GM12878 (cell line): Measurements from ENCODE around the gene OLA1.

Experiments used
- CBX5 ChIP-seq: sonication (generic); IDR thresholded peaks from 2 replicates; pipeline ENCODE4 v1.6.1; 2016; ENCODE audit warnings: low read depth, moderate library complexity, mild to moderate bottlenecking, inconsistent platforms
- CTCF ChIP-seq, 3 experiments: IDR thresholded peaks in 2 of 3; conservative IDR thresholded peaks in 1 of 3; 2 replicates each; pipeline ENCODE4 v1.5.1; 2011; ENCODE audit warnings: low read depth in 3 of 3, low read length in 3 of 3, mild to moderate bottlenecking in 3 of 3, control low read depth in 2 of 3, moderate library complexity in 2 of 3, inconsistent platforms in 1 of 3, mixed read lengths in 1 of 3; ENCODE audit not compliant: control insufficient read depth in 2 of 3, insufficient read depth in 1 of 3; ENCODE audit errors: extremely low read depth in 1 of 3
- GABPA ChIP-seq: IDR thresholded peaks from 2 replicates; pipeline ENCODE4 v1.6.1; 2014; ENCODE audit warnings: antibody characterized with exemption, low read depth, mild to moderate bottlenecking, inconsistent platforms
- POLR2AphosphoS5 ChIP-seq: IDR thresholded peaks from 2 replicates; pipeline ENCODE4 v1.6.1; 2011; ENCODE audit warnings: mild to moderate bottlenecking, low read length, inconsistent platforms
- TAF1 ChIP-seq: IDR thresholded peaks from 2 replicates; pipeline ENCODE4 v1.6.1; 2011; ENCODE audit warnings: mild to moderate bottlenecking, low read depth, low read length, borderline replicate concordance
- WRNIP1 ChIP-seq: IDR thresholded peaks from 2 replicates; pipeline ENCODE4 v1.6.1; 2011; ENCODE audit warnings: low read depth, low read length, improper control_type of control experiment, borderline replicate concordance
- ZBTB11 ChIP-seq: fragments of 450-650 bp; formaldehyde crosslinking; IDR thresholded peaks from 2 replicates; pipeline ENCODE4 v1.5.0; 2022; ENCODE audit warnings: mild to moderate bottlenecking, missing genetic modification characterization
- TF ChIP-seq, protein P1 (sequence below): fragments of 450-650 bp; IDR thresholded peaks from 2 replicates; pipeline ENCODE4 v1.6.1; 2017; ENCODE audit warnings: low read depth, mild to moderate bottlenecking, moderate library complexity

GRCh38 chr2:174193737-174194136 is 54.6 kb downstream of the OLA1 start:
- TF ChIP-seq CTCF (IDR thresholded peaks at IDR 0.05 in 2 of 3, conservative IDR thresholded peaks at IDR 0.05 in 1 of 3; ENCODE audit: control insufficient read depth in 2 of 3, extremely low read depth in 1 of 3, insufficient read depth in 1 of 3, low read depth in 3 of 3, low read length in 3 of 3): no peak
- TF ChIP-seq POLR2AphosphoS5: no peak
- no peak for TF ChIP-seq WRNIP1
- TF ChIP-seq TAF1: no peak
- no peak for TF ChIP-seq CBX5
- TF ChIP-seq GABPA: no peak
- TF ChIP-seq, protein P1, sequence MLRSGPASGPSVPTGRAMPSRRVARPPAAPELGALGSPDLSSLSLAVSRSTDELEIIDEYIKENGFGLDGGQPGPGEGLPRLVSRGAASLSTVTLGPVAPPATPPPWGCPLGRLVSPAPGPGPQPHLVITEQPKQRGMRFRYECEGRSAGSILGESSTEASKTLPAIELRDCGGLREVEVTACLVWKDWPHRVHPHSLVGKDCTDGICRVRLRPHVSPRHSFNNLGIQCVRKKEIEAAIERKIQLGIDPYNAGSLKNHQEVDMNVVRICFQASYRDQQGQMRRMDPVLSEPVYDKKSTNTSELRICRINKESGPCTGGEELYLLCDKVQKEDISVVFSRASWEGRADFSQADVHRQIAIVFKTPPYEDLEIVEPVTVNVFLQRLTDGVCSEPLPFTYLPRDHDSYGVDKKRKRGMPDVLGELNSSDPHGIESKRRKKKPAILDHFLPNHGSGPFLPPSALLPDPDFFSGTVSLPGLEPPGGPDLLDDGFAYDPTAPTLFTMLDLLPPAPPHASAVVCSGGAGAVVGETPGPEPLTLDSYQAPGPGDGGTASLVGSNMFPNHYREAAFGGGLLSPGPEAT: no peak
- no peak for TF ChIP-seq ZBTB11
